Right lobe of liver (tissue), 6 donors: ENCODE results near the gene RASL10A. TPM values are rescaled to one million over a fixed set of nuclear protein-coding genes. Genes with fewer than 3 reads are reported as not detected.

ENCODE experiments used
- ATAC-seq, 4 donors: fragments of 200-7000 bp; cut with Tn5 transposase; one replicate each; pipeline ENCODE4 v1.9.1; 2020; ENCODE audit warnings: mild to moderate bottlenecking in 4 of 4, moderate library complexity in 4 of 4
- DNase-seq, 3 donors: peaks; one replicate each; pipeline ENCODE4 v3.0.0-alpha.2; 2020
- H3K27ac ChIP-seq, 3 donors: fragments of 200-600 bp; one replicate each; pipeline ENCODE4 v1.8.0; 2022
- H3K27me3 ChIP-seq, 2 donors: fragments of 200-600 bp; one replicate each; pipeline ENCODE4 v1.8.0; 2022
- H3K36me3 ChIP-seq, 4 donors: fragments of 200-600 bp; sonication (generic) in 1 of 4; one replicate each; pipeline versions ENCODE4 v1.5.1 to v1.8.0; 2017 to 2022; ENCODE audit warnings: control low read depth in 1 of 4
- H3K4me1 ChIP-seq, 4 donors: fragments of 200-600 bp; sonication (generic) in 1 of 4; one replicate each; pipeline versions ENCODE4 v1.5.1 to v1.8.0; 2017 to 2022; ENCODE audit warnings: control low read depth in 1 of 4
- H3K4me3 ChIP-seq, 3 donors: fragments of 200-600 bp; one replicate each; pipeline ENCODE4 v1.8.0; 2022
- H3K9me3 ChIP-seq, 4 donors: fragments of 200-600 bp; sonication (generic) in 1 of 4; one replicate each; pipeline versions ENCODE4 v1.5.1 to v1.8.0; 2017 to 2022; ENCODE audit warnings: control low read depth in 1 of 4
- CTCF ChIP-seq, 4 donors: fragments of 200-600 bp in 3 of 4; fragments of 450-650 bp in 1 of 4; IDR thresholded peaks; one replicate each; pipeline versions ENCODE4 v1.5.1 to v1.8.0; 2016 to 2022; ENCODE audit warnings: antibody characterized with exemption in 4 of 4, mild to moderate bottlenecking in 2 of 4
- POLR2A ChIP-seq: fragments of 450-650 bp; IDR thresholded peaks from one replicate; pipeline ENCODE4 v1.6.1; 2017; ENCODE audit warnings: antibody characterized with exemption, mild to moderate bottlenecking
- WGBS: methylation state at CpG from one replicate; pipeline ENCODE4 v1.1.6; 2018; ENCODE audit warnings: low coverage, low lambda C conversion rate; ENCODE audit not compliant: insufficient coverage; ENCODE audit errors: missing lambda C conversion rate; 5-methylcytosine and 5-hydroxymethylcytosine counted together
- intact Hi-C, 2 donors: fragments of 100-400 bp; cut with DNase I; formaldehyde crosslinking; loops; one replicate each; pipeline versions ENCODE4 v1.11.2 to v1.14.1; 2022
- total RNA-seq, 6 experiments: library from RNA; depleted of rRNA in 2 of 6; stranded (reverse); fragments of >200 nt in 2 of 6; fragmentation: NEBNext Ultra II Directional in 3 of 6; extraction: Animal tissue kit (Norgen Biotek cat#: 25700) in 3 of 6; gene quantifications; one replicate each; pipeline versions ENCODE4 v1.1.0 to v1.2.4, GENCODE V29; 2016 to 2023
- donor health status: DM: no; HTN: yes; CAD: no.
- donor health status: DM: no; HTN: no; CAD: no.
- donor health status: DM: no; HTN: no; CAD: no.
- donor health status: DM: no; HTN: yes; CAD: no.
- donor health status: DM: no; HTN: yes; CAD: no.

RASL10A gene
- total RNA-seq, 6 experiments from 2014 or later: 0.32 to 1.2 (median 0.87) TPM

DNA sequence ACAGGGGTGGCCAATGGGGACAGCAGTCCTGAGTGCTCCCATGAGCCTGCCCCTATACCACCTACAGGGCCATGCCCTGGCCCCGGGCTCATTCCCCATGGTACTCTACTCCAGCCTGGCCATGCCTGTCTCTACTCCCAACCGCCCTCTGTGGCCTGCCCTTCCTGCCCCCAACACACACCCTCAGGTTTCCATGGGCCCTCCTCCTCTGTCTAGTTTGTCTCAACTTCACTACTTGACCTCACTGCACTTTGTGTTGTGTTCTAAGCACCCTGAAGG, 26.3 kb upstream of the RASL10A start:
- Histone ChIP-seq H3K4me1 (peaks cover 0 to 45% (median 6%) of the 10 kb centered on the region in 4 donors), H3K36me3 (peaks cover 9 to 37% (median 19%) of the 10 kb centered on the region in 4 donors), H3K27me3 (no peaks in the 10 kb centered on the region), H3K9me3 (no peaks in the 10 kb centered on the region), H3K4me3 (no peak overlapping the region), H3K27ac (no peak overlapping the region)
- intact Hi-C loops: no loop called here
- TF ChIP-seq CTCF (IDR thresholded peaks at IDR 0.05) (no peak), POLR2A (no peak)
- WGBS: 94% methylated on average over 2 of the region's 2 CpGs
- DNase-seq (no peak), ATAC-seq (no peak)

- no peak overlapping the region for H3K27ac ChIP-seq
- H3K4me1 ChIP-seq: peaks cover 0 to 44% (median 7%) of the 10 kb centered on the region in 4 donors
- intact Hi-C loops: no loop called here
These were observed 25.8 kb upstream of the RASL10A start for GRCh38 chr22:29341056-29341848.

DNA sequence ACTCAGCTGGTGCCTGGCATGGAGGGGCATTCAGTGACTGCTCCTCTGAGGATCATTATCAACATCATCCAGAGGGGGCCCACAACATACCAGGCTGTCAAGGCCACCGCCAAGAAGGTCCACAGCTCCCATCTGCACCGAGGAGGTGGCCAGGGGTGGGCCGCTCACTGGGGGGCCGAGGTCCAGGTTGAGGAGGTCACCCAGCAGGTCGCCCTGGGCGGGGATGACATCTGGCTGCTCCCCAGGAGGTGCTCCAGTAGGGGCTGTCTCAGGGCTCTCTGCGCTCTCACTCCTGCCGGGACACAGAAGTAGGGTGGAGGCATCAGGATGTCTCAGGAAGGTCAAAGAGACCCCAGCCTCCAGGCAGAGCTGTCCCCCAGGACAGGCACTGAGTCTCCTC, 25.1 kb upstream of the RASL10A start:
- Histone ChIP-seq H3K27me3 (no peaks in the 10 kb centered on the region), H3K36me3 (peaks cover 9 to 41% (median 19%) of the 10 kb centered on the region in 4 donors), H3K9me3 (no peaks in the 10 kb centered on the region), H3K4me1 (peaks cover 0 to 44% (median 11%) of the 10 kb centered on the region in 4 donors), H3K4me3 (no peak overlapping the region), H3K27ac (no peak overlapping the region)
- intact Hi-C loops: no loop called here
- DNase-seq (no peak), ATAC-seq (no peak)
- WGBS: no CpG with 5 or more reads among the region's 8 CpGs
- TF ChIP-seq POLR2A (no peak), CTCF (IDR thresholded peaks at IDR 0.05) (no peak)

More at GRCh38 chr22:29341056-29341848, 25.8 kb upstream of the RASL10A start:
- DNase-seq (no peak), ATAC-seq (no peak)
- Histone ChIP-seq H3K36me3 (peaks cover 9 to 39% (median 19%) of the 10 kb centered on the region in 4 donors), H3K27me3 (no peaks in the 10 kb centered on the region), H3K4me3 (no peak overlapping the region), H3K9me3 (no peaks in the 10 kb centered on the region)
- 100% methylated on average over 4 of the region's 25 CpGs for WGBS
- TF ChIP-seq CTCF (IDR thresholded peaks at IDR 0.05) (no peak), POLR2A (no peak)

DNA sequence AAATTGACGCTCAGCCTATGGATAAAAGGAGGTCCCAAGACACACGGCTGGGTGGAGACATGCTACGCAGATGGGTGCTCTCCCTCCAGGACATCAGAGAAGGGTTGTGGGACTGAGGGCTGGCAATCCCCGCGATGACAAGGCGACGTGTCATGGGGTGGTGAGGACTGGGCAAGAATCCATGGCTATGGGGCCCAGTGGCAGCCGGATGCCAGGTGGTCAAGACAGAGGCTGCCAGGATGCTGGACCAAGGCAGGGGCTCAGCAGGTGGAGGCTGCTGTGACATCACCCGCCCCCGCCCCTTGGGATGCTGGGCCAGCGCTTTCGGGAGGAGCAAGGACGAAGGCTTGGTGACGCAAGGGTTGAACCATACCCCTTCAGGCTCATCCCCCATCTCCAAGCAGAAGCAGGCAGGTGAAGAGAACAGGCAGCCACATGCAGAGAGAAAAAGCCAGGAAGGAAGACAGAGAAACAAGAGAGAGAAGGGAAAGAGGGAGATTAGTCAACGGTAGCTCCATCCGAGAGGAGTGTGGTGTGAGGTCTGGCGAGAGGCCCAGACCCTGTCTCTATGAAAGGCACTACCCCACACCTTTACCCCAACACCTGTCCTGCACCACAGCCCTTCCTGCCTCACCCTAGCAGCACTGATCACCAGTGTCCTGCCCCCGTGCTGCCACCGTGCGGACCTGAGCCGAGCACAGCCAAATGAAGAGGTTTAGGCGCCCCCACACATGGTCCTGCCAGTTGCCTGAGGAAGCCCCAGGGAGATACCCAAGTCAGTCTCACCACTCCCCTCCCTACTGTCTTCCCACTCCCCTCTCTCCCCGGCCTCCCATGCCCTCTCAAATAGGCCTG, 24.1 kb upstream of the RASL10A start:
- peaks cover 9 to 41% (median 19%) of the 10 kb centered on the region in 4 donors for H3K36me3 ChIP-seq
- ATAC-seq (no peak), DNase-seq (no peak)
- H3K4me3 ChIP-seq: no peak overlapping the region
- intact Hi-C loops: no loop called here
- no peaks in the 10 kb centered on the region for H3K27me3 ChIP-seq
- peaks cover 0 to 46% (median 15%) of the 10 kb centered on the region in 4 donors for H3K4me1 ChIP-seq
- no peak overlapping the region for H3K27ac ChIP-seq
- H3K9me3 ChIP-seq: no peaks in the 10 kb centered on the region
- 90% methylated on average over 11 of the region's 23 CpGs for WGBS
- TF ChIP-seq CTCF (IDR thresholded peaks at IDR 0.05): no peak
- TF ChIP-seq POLR2A: no peak
